NCI-H526 (cell line): Measurements from ENCODE around the gene RALGAPB.

ENCODE experiments used
- DNase-seq, 2 experiments: peaks; one replicate each; lab custom pipeline; 2025; lab: John Stamatoyannopoulos, UW

RALGAPB gene

DNA sequence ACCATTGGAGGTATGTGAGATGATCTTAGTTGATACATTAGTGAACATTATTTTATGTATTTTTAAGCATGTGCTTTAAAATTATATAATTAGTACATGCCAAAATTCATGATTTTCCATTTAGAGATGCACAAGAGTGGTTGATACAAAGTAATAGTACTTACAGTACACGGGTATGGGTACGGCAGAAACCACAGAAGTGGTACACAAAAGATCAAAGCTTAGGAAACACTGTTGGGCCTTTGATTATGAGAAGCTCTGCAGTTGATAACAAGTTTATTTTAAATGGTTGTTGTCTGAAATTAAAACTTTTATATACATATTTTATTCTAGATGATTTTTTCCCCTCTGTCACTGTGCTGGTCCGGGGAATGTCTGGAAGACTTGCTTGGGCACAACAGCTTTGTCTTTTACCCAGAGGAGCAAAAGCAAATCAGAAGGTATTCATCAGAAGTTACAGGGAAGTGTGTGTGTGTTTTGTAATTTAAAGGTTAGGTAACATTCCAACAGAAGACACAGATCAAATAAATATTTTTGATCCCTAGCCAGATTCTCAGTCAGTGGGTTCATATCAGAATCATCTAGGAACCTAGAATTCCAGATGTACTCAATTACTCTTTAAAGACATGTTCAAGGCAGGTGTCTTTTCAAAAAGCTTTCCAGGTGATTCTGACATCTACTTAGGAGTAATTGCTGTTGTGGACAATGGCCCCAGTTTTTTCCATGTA is 75.9 kb downstream of the RALGAPB start:
- DNase-seq = no peak

DNA sequence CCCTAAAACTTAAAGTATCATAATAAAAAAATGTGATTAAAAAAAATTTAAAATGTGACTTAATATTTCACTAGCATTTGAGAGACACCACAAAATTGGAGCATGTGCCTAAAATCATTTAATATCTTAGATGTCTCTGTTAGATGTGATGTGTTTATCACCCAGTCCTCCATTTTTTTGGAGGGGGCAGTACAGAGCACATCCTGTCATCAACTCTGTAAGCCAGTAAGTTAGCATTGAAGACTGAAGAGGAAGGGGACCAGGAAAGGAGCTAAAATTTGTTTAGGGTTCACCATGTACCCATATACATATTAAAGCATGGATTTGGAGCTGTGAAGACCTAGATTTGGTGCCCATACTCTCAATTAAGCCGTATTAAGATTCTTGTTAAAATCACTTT is 77.6 kb downstream of the RALGAPB start:
- no peak for DNase-seq

GRCh38 chr20:38551056-38551626 is 78.5 kb downstream of the RALGAPB start:
- no peak for DNase-seq

DNA sequence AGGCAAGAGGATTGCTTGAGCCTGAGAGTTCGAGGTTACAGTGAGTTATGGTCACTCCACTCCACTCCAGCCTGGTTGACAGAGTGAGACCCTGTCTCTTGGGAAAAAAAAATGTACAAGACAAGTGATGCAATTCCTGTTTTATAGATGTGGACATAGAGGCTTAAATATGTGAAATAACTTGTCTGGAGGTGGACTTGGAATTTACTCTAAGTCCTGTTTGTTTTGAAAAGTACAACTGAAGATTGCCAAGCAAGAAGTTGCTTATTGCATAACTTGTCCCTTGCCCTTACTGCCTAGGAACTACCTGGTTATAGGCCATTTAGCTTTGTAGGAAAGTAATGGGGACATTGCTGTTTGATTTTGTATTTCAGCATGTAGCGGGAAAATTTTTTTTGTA is 82.3 kb downstream of the RALGAPB start:
- DNase-seq = no peak

DNA sequence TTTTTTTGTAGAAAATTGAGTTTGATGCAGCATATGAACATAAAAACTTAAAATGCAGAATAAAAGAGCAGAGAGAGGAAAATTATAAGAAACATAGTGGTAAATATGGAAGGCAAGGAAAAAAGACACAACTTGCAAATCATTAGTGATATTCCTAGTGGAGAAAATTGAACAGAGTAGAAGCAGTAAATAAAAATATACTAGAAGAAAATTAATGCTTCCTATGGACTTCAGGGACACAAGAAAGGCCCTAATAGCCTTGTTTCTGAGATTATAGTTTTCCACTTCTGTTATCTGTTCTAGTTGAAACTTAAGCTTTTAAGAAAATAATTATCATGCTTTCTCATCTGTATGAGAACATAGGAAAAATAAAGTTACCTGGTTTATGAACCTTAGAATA is 82.8 kb downstream of the RALGAPB start:
- DNase-seq = no peak

DNA sequence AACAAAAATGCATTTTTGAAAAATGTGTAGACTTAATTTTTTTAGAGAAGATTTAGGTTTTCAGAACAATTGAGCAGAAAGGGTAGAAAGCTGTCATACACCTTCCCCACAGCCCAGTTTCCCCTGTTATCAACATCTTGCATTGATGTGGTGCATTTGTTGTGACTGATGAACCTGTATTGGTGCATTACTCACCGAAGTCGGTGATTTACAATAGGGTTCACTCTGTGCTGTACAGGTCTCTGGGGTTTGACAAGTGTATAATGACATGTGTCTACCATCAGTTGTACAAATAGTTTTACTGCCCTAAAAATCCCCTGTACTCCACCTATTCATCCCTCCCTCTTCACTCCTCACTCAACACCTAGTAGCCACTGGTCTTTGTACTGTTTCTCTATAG is 84.5 kb downstream of the RALGAPB start:
- DNase-seq = no peak

DNA sequence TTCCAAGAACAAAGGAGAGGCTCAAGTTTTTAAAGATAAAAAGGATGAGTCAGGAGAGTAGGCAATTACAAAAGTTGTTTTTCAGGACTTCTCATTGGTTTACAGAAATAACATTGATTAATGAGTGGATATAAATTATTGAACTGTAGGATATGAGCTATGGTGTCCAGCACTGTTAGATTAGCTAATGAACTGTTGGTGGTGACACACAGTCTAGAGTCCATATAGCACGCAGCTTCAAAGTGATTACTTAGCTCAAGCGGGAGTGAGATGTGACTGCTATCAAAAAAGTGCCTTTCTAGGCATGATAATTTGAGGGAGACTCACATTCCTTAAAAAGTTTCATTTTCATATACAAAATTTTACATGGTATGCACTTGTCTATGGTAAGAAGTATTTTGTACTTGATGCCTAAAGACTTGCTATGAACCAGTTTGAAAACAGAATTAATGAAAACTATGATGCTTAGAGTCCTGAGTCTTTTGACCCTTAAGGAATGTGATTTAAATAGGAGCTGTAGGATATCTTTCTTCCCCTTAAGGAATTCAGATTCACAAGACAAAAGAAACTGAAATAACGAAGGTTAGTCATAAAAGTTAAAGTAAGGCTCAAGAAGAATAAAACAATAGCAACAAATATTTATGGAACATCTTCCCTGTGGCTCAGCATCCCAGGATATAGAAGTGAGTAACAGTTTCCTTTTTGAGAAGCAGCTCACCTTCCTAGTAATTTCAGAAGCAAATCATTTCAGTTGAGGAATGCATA is 86.1 kb downstream of the RALGAPB start:
- DNase-seq = no peak

GRCh38 chr20:38559764-38560163 is 87.1 kb downstream of the RALGAPB start:
- DNase-seq = no peak

DNA sequence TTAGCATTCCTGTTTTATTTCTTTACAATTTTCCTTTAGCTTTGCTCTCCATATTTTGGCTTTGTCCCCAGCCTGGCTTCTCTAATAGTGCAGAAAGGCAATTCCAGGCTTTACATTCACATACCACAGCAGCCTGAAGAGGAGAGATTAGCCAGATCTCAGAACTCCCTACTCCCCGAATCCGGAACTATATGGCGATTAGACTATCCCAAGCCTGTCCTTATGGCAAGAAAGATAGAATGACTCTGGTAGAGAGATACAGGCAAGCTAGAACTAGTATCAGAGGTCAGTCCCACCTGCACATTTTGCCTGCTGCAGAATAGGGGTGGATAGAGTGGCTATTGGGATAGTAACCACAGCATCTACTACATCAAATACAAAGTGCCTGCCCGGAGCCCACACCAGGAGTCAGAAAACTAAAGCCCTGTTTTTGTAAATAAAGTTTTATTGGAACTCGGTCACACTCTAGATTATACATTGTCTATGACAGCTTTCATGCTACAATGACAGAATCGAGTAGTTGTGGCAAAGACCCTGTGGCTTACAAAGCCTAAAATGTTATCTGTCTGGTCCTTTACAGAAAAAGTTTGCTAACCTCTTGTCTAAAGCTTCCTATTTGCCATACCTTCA is 91.3 kb downstream of the RALGAPB start:
- no peak for DNase-seq

GRCh38 chr20:38564680-38565079 is 92.0 kb downstream of the RALGAPB start:
- DNase-seq = no peak

- DNase-seq = no peak
Observed at GRCh38 chr20:38566036-38566598, 93.5 kb downstream of the RALGAPB start.

DNA sequence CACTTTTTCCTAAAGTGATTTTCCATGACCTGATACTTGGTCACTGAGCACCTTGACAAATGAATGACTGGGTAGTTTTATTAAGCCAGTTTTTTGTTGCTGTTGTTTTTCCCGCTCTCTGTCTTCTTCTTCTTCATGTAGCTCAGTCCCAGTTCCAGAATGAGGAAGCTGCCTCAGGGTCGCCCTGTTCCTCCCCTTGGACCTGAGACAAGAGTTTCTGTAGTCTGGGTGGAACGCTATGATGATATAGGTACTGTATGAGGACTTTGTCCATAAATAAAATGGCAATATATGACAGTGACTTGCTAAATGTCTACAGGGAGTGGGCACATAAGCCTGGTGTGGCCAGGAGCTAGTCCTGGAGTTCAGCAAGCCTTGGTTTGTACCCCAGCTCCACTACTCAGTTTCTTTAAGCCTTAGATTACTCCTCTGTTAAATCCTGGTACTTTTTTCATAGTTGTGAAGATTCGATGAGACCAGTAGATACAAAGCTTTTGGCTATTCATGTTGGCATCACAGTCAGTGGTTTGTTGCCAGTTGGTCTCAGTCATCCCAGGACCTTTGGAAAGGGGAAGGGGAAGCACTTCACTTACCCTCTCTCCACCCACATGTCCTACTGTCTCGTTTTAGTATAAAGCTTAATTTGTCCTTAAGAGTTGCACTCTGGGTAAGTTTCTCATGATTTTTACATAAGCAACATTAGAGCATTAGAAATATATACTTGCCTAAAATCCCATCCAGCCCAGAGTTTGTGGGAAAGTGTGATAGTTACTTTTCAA is 97.3 kb downstream of the RALGAPB start:
- DNase-seq = no peak

DNA sequence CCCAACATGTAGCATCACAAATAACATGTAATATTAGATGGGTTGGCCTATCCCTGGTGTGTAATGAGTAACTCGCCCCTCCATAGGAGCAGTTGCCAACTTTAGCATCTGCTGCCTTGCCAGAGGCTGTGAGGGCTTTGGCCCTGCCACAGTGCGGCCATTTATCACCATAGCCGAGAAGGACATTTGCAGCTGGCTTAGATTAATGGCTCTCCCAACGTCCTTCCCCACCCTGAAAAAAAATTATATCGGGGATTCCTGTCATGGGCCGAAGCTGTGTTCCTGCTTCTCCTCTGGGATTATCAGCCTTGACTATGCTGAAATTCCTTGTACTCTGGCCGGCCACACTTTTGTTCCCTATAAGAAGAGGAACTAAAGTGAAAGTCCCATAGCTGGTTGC is 100.8 kb downstream of the RALGAPB start:
- no peak for DNase-seq

- no peak for DNase-seq
Observed at GRCh38 chr20:38579219-38579910, 106.7 kb downstream of the RALGAPB start.

DNA sequence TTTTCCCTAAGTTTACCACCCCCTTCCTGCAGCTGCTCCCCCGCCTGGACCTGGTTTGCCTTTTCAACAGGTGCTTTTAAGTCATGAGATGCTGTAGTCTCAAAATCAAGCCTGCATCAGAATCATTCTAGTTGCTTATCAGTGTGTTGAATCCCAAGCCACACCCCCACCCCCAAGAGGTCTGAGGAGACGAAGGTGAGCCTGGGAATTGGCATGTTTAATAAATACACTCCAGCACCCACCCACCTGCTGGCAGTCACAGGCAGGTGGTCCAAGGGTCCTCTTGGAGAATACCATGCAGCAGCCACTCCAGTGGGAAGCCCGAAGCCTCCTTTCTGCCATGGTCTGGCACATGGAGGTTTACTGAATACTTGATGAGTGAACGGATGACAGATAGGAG is 107.3 kb downstream of the RALGAPB start:
- DNase-seq = no peak

- DNase-seq = peak; percentile 62 to 84
Observed at GRCh38 chr20:38581013-38581412, 108.4 kb downstream of the RALGAPB start, which contains the start of gene ADIG. Gene ADIG, plus strand, starts transcription at chr20:38581197. Its CDS starts 54 bp downstream, at chr20:38581251.

GRCh38 chr20:38581830-38582358 is 109.3 kb downstream of the RALGAPB start:
- DNase-seq = no peak

DNA sequence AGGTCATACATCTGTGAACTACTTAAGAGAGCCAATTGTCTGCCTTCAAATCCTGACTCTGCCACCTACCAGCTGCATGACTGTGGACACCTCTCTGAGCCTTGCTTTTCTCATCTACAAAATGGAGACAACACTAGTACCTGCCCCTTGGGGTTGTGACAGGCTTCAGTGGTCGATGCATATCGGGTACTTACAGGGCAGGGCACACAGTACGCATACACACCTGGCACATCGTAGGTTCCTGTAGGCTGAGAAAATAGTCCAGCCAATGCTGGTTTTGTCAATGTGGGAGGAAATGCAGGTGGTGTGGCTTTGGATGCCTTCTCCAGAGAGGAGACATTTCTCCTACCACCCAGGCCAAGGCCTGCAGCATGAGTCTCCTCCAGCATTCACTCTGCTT is 110.7 kb downstream of the RALGAPB start:
- DNase-seq = no peak

GRCh38 chr20:38584099-38584763 is 111.6 kb downstream of the RALGAPB start:
- DNase-seq = no peak
